ENCODE results near the gene IGFN1.
A peak's percentile ranks its signal among the peaks of the same experiment; 100 is the strongest.

Gene IGFN1

DNA sequence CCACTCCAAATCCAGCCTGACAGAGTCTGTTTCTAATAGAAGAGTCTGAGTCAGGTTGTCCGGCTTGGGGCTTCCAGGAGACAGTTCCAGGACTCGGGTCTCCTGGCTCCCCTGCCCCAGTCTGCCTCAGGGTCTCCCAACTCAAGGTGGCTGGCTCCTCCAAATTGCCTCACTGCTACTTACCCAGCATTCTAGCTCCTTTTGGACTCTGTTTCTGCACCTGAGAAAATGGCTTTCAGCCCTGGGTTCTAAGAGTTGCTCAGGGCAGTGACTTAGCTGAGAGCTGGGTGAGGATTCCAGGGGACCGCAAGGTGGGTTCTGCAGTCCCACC is 5.5 kb upstream of the IGFN1 start:
- DNase-seq (ENCODE audit: low read depth) = no peak

DNA sequence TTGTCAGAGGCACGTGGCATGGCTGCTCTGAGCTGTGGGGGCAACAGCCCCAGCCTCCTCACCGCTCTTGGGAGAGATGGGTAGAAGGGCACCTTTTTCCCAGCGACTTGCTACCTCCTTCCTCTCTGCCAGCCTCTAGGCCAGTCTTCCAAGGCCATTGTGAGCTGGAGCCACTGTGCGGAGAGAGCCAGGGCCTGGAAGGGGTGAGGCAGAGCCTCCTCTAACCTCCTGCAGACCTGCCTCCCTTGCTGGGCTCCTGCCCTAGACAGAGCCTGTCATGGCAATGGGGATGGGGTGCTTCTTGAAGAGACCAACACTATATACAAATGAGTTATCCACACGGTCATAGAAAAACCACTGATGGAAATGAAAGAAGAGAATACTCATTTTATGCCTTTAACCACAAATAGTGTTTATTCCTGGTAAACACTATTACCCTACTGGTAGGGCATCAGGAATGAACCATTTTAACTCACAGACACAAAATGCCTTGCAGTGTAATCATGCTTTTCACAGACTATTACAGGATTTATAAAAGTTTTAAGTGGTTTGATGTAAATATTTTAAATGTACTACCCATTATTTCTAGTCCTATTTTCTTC is 5.0 kb upstream of the IGFN1 start:
- DNase-seq (ENCODE audit: low read depth) = no peak

GRCh38 chr1:201186192-201186591 is 4.4 kb upstream of the IGFN1 start:
- no peak for DNase-seq (ENCODE audit: low read depth)

- DNase-seq (ENCODE audit: low read depth) = no peak
Observed at GRCh38 chr1:201189085-201189484, 1.5 kb upstream of the IGFN1 start.

DNA sequence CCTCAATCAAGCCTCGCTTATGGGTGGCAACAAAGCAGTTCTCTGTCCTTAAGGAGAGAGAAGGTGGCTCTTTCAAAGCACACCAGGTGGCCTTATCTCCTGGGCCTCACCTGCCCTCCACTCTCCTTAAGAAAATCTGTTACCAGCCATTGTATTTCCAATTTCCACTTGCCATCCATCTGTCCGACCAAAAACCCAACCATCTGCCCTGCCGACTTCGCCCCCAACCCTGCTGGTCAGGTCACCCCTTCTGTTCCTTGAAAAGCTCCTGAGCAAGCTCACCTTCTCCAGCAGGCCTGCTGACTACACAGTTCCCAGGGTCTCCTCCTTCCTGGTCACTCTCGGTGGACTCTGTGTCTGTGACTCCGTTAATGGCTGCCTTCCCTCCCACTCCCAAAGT is 619 bp upstream of the IGFN1 start:
- no peak for DNase-seq (ENCODE audit: low read depth)

DNA sequence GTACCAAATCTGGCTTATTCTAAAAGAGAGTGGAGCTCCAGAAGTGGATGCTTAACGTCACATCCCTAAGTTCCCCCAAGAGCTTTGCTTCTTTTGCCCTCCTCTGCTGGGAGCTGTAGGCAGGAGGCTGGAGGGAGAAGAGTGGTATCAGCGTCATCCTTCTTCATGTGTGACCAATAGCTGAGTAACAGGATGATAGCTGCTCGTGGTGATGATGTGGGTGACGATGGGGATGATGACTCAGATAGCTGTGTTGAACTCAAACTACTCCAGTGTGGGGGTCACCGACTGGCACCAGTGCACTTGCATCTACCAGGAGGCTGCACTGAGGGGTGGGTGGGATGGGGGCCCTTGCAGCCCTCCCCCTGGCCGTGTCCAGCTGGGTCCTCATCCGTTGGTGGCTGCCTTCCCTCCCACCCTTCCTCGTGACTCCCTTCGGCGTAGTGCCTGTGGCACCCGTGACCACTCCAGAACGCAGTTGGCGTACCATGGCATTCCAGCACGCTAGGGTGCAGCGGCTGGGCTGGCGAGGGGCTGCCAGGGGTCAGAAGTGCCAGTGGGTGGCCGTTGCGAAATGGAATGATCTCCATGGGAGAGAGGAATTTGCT is 1.1 kb downstream of the IGFN1 start:
- DNase-seq (ENCODE audit: low read depth) = peak; percentile 86

- no peak for DNase-seq (ENCODE audit: low read depth)
Observed at GRCh38 chr1:201192261-201192788, 1.7 kb downstream of the IGFN1 start.

GRCh38 chr1:201194046-201194445 is 3.4 kb downstream of the IGFN1 start:
- no peak for DNase-seq (ENCODE audit: low read depth)

- DNase-seq (ENCODE audit: low read depth) = no peak
Observed at GRCh38 chr1:201198598-201198997, 8.0 kb downstream of the IGFN1 start.

DNA sequence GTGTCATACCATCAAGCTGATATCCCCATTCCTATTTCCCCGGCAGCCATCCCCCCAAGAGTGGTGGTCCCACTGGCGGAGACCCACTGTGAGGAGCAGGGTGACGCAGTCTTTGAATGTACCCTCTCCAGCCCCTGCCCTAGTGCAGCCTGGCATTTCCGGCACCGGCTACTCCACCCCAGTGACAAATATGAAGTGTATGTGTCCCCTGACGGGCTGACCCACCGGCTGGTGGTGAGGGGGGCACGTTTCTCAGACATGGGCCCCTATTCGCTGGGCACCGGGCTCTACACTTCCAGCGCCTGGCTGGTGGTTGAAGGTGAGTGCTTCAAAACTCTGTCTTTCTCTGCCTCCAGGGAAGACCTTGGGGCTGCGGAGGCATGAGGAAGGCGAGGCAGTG is 14.4 kb downstream of the IGFN1 start:
- no peak for DNase-seq (ENCODE audit: low read depth)

- no peak for DNase-seq (ENCODE audit: low read depth)
Observed at GRCh38 chr1:201206176-201206575, 15.6 kb downstream of the IGFN1 start.

DNA sequence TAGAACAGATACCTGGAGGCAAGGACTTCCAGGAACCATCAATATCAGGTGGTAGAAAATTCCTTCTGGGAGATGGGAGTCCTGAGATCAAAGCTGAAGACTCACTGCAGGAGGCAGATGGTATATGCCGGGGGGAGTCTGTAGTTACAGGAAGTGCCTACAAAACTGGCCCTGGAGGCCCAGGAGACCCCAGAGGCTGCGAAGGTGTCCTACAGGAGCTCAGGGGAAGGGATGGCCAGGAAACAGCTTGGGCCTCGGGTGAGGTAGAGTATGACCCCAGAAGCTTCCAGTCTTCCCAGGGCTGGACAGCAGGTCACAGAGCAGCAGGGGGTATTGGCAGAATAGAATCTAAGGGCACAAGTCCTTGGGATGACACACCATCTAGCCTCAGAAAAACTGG is 16.4 kb downstream of the IGFN1 start:
- no peak for DNase-seq (ENCODE audit: low read depth)

- no peak for DNase-seq (ENCODE audit: low read depth)
Observed at GRCh38 chr1:201208236-201208635, 17.6 kb downstream of the IGFN1 start.

DNA sequence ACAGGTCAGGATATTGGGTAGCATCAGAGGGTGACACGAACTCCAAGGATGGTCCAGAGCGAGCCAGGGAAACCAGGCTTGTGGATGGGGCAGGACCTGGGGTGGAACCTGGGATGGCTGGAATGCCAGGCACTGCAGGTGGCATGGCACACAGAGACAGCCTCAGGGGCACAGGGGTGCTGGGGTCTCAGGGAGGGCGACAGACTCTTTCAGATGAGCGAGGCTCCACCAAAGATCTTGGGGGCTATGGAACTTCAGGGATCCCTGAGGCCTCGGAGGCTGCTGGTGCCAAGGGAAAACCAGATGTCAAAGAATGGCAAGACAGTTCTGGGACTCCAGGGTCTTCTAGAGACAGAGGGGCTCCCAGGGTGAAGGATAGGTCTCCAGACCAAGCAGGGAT is 21.4 kb downstream of the IGFN1 start:
- no peak for DNase-seq (ENCODE audit: low read depth)

DNA sequence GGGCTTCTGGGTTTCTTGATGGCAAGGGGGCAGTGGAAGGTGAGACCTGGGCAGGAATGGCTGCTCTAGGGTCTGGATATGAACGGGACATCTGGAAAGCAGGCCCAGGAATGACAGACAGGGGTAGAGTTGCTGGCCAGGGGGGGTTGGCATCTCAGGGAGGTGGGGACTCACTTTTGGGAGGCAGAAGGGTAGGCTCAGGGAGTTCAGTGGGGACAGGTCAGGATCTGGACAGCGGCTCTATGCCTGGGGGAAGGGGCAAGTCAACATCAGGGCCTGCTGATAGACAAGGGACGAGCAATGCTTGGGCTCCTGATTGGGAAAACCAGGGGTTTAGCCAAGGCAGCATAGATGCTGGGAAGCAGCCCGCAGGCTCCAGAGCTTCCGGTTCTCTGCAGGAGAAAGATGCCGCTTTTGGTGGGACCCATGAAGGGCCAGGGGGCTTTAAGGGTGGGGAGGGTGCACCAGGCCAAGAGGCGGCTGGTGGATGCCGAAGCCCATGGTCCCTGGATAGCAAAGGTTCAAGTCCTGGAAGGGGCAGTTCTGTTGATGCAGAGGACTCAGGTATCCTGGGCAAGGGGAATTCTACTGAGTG is 21.9 kb downstream of the IGFN1 start:
- no peak for DNase-seq (ENCODE audit: low read depth)

- DNase-seq (ENCODE audit: low read depth) = no peak
Observed at GRCh38 chr1:201213106-201213770, 22.6 kb downstream of the IGFN1 start.

DNA sequence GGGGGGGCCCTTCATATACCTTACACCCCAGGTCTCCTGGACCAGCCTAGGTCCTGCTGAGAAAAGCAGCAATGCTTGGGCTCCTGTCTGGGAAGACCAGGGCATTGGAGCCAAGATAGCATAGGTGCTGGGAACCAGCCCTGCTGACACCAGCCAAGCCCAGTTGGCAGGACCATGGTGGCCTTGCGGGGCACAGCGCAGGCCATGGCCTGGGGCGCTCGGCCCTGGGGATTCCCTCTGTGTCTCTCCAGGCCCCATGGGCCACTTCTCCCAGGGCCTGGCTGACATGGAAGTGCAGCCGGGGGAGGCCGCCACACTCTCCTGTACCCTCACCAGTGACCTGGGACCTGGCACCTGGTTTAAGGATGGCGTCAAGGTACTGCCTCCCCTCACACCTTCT is 23.3 kb downstream of the IGFN1 start:
- no peak for DNase-seq (ENCODE audit: low read depth)

DNA sequence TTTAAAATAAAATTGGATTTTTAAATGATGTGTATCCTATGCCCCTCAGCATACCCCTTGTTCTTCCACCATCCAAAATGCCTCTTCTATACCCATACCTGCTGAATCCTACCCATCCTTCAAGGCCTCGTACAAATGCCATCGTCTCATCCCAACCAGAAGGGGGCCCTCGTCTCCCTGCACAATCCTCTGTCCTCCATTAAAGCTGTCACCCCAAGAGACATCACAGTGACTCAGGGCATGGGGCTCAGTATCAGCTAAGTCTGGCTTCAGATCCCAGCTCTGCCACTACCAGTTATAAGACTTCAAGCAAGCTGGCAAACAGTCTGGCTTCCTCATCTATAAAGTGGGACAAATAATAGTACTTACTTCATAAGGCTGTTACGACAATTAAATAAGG is 23.8 kb downstream of the IGFN1 start:
- DNase-seq (ENCODE audit: low read depth) = no peak

DNA sequence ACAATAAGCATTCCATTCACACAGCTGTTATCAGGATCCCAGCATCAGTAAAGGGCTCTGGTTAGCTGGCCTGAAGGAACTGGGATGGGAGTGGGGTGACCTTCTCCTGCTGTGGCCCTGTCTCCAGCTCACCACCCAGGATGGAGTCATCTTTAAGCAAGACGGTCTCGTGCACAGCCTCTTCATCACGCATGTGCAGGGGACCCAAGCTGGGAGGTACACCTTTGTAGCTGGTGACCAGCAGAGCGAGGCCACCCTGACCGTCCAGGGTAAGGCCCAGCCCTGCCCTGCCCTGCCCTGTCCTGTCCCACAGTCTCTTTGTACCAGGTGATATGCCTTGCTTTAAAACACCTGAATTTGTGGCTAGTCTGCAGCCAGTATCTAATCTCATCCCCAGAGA is 24.3 kb downstream of the IGFN1 start:
- no peak for DNase-seq (ENCODE audit: low read depth)

DNA sequence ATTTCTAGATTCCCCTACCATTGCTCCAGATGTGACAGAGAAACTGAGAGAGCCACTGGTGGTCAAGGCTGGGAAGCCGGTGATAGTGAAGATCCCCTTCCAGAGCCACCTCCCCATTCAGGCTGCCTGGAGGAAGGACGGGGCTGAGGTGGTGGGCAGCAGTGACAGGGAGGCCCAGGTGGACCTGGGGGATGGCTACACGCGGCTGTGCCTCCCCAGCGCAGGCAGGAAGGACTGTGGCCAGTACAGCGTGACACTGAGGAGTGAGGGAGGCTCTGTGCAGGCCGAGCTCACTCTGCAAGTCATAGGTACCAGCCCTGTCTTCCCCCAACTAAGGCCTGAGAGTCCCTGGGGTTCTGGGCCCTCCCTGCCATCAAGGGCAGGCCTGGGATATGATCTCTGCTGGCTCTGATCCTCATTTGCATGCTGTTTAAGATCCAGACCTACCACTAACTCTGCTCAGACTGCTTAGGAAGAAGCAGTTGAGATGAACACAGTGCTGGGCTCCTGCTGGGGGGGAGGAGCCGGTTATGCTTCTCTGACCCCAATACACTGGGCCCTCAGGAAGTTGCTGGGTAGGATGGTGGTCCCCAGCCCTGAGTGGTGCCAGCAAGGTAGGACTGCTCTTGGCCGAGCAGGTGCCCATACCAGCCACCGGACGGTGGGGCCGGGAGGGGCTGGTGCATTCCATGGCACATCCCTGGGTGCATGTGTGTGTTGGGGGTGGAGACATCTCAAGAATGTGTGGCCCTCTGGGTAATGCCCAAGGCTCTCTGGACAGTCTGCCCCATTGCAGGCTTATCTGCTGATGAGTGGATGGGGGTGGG is 25.1 kb downstream of the IGFN1 start:
- DNase-seq (ENCODE audit: low read depth) = no peak

DNA sequence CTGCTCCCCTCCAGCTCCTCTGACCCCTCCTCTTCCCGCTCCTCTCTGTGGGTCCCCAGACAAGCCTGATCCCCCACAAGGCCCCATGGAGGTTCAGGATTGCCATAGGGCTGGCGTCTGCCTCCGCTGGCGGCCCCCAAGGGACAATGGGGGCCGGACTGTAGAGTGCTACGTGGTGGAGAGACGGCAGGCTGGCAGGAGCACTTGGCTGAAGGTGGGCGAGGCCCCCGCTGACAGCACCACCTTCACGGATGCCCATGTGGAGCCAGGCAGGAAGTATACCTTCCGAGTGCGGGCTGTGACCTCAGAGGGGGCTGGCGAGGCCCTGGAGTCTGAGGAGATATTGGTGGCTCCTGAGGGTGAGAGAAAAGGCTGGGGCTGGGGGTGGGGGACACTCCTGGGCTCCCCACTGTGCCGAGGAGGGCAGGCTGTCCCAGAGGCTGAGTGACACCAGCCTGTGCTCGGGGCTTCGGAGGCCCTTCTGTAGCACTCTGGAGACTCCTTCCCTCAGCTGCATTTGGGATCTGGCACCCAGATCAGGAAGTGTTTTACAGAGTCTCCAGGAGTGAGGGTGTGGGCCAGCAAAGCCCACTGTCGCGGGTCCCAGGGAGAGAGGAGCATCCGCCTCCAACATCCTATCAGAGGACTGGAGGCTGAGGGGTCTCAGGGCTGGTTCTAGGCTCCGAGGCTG is 25.9 kb downstream of the IGFN1 start:
- no peak for DNase-seq (ENCODE audit: low read depth)

GRCh38 chr1:201217146-201217545 is 26.5 kb downstream of the IGFN1 start:
- no peak for DNase-seq (ENCODE audit: low read depth)
